ENCODE data around the gene WNT6. TPM values are rescaled to one million over a fixed set of nuclear protein-coding genes. Genes with fewer than 3 reads are reported as not detected.

WNT6 gene
- total RNA-seq, 1 donor from 2014 or later = not detected

- Mint-ChIP-seq H3K36me3 (ENCODE audit: low read depth) (peaks cover 21% of the 10 kb centered on the region), H3K4me3 (ENCODE audit: unreplicated experiment) (no peak overlapping the region), H3K27me3 (ENCODE audit: low read depth) (no peaks in the 10 kb centered on the region), H3K27ac (ENCODE audit: unreplicated experiment) (no peak overlapping the region), H3K9me3 (ENCODE audit: low read depth) (no peaks in the 10 kb centered on the region), H3K4me1 (ENCODE audit: low read depth) (no peaks in the 10 kb centered on the region)
- no peak for DNase-seq (ENCODE audit: low spot score)
- no peak for TF ChIP-seq CTCF (IDR thresholded peaks at IDR 0.05)
These were observed 45.7 kb upstream of the WNT6 start for GRCh38 chr2:218813771-218814460.

- TF ChIP-seq CTCF (IDR thresholded peaks at IDR 0.05) = no peak
- Mint-ChIP-seq H3K27ac (ENCODE audit: unreplicated experiment) (no peak overlapping the region), H3K4me1 (ENCODE audit: low read depth) (no peaks in the 10 kb centered on the region), H3K27me3 (ENCODE audit: low read depth) (no peaks in the 10 kb centered on the region), H3K9me3 (ENCODE audit: low read depth) (no peaks in the 10 kb centered on the region), H3K36me3 (ENCODE audit: low read depth) (peaks cover 24% of the 10 kb centered on the region), H3K4me3 (ENCODE audit: unreplicated experiment) (no peak overlapping the region)
- DNase-seq (ENCODE audit: low spot score) = no peak
These were observed 44.9 kb upstream of the WNT6 start for GRCh38 chr2:218814540-218815243.

GRCh38 chr2:218815244-218815637 is 44.4 kb upstream of the WNT6 start:
- H3K36me3 Mint-ChIP-seq (ENCODE audit: low read depth) = peaks cover 24% of the 10 kb centered on the region
- H3K27me3 Mint-ChIP-seq (ENCODE audit: low read depth) = no peaks in the 10 kb centered on the region
- H3K4me1 Mint-ChIP-seq (ENCODE audit: low read depth) = no peaks in the 10 kb centered on the region
- TF ChIP-seq CTCF (IDR thresholded peaks at IDR 0.05) = no peak
- H3K9me3 Mint-ChIP-seq (ENCODE audit: low read depth) = no peaks in the 10 kb centered on the region
- DNase-seq (ENCODE audit: low spot score) = no peak
- H3K4me3 Mint-ChIP-seq (ENCODE audit: unreplicated experiment) = no peak overlapping the region
- H3K27ac Mint-ChIP-seq (ENCODE audit: unreplicated experiment) = no peak overlapping the region

- no peak overlapping the region for H3K27ac Mint-ChIP-seq (ENCODE audit: unreplicated experiment)
- peaks cover 24% of the 10 kb centered on the region for H3K36me3 Mint-ChIP-seq (ENCODE audit: low read depth)
- no peaks in the 10 kb centered on the region for H3K4me1 Mint-ChIP-seq (ENCODE audit: low read depth)
- H3K9me3 Mint-ChIP-seq (ENCODE audit: low read depth) = no peaks in the 10 kb centered on the region
- no peaks in the 10 kb centered on the region for H3K27me3 Mint-ChIP-seq (ENCODE audit: low read depth)
- H3K4me3 Mint-ChIP-seq (ENCODE audit: unreplicated experiment) = no peak overlapping the region
- DNase-seq (ENCODE audit: low spot score) = no peak
- no peak for TF ChIP-seq CTCF (IDR thresholded peaks at IDR 0.05)
These were observed 44.0 kb upstream of the WNT6 start for GRCh38 chr2:218815649-218816048.

GRCh38 chr2:218816561-218817011 is 43.0 kb upstream of the WNT6 start:
- H3K27me3 Mint-ChIP-seq (ENCODE audit: low read depth) = peaks cover 2% of the 10 kb centered on the region
- no peak for DNase-seq (ENCODE audit: low spot score)
- H3K36me3 Mint-ChIP-seq (ENCODE audit: low read depth) = peaks cover 27% of the 10 kb centered on the region
- no peaks in the 10 kb centered on the region for H3K9me3 Mint-ChIP-seq (ENCODE audit: low read depth)
- no peak overlapping the region for H3K27ac Mint-ChIP-seq (ENCODE audit: unreplicated experiment)
- no peak for TF ChIP-seq CTCF (IDR thresholded peaks at IDR 0.05)
- H3K4me3 Mint-ChIP-seq (ENCODE audit: unreplicated experiment) = no peak overlapping the region
- no peaks in the 10 kb centered on the region for H3K4me1 Mint-ChIP-seq (ENCODE audit: low read depth)

Measured in chondrocyte (in vitro differentiated cells).